Fibroblast of pulmonary artery (primary cell): ENCODE results near the gene PRUNE1.

ENCODE experiments used
- DNase-seq: peaks from one replicate; pipeline ENCODE4 v3.0.0-alpha.2; 2010; ENCODE audit warnings: low read depth
- H3K4me3 ChIP-seq: replicated peaks from 2 replicates; pipeline ENCODE4 v1.5.1; 2011; ENCODE audit warnings: low read depth, mild to moderate bottlenecking, control low read depth, low read length, moderate library complexity
- CTCF ChIP-seq: IDR thresholded peaks from 2 replicates; pipeline ENCODE4 v1.5.1; 2011; ENCODE audit warnings: mild to moderate bottlenecking, control low read depth, low read length, inconsistent platforms; ENCODE audit errors: missing control alignments

PRUNE1 gene

GRCh38 chr1:151050051-151050688 is 41.9 kb downstream of the PRUNE1 start:
- no peak for TF ChIP-seq CTCF
- H3K4me3 ChIP-seq, result no peak overlapping the region
- no peak for DNase-seq

GRCh38 chr1:151051356-151052009 is 43.2 kb downstream of the PRUNE1 start:
- DNase-seq, result no peak
- H3K4me3 ChIP-seq, result no peak overlapping the region
- no peak for TF ChIP-seq CTCF

- DNase-seq, result no peak
- no peak for TF ChIP-seq CTCF
- H3K4me3 ChIP-seq, result no peak overlapping the region
Observed at GRCh38 chr1:151054971-151055547, 46.8 kb downstream of the PRUNE1 start.

- H3K4me3 ChIP-seq, result no peak overlapping the region
- no peak for DNase-seq
- TF ChIP-seq CTCF, result no peak
Observed at GRCh38 chr1:151055581-151055980, 47.3 kb downstream of the PRUNE1 start.

- TF ChIP-seq CTCF, result no peak
- no peak overlapping the region for H3K4me3 ChIP-seq
- DNase-seq, result no peak
Observed at GRCh38 chr1:151056149-151056548, 47.9 kb downstream of the PRUNE1 start.

GRCh38 chr1:151058692-151059091 is 50.4 kb downstream of the PRUNE1 start:
- TF ChIP-seq CTCF, result no peak
- peak overlapping the region; percentile 97 for H3K4me3 ChIP-seq
- peak; percentile 28 for DNase-seq
